GM08714 (cell line): Measurements from ENCODE around the gene JAK3.

Experiments
- H3K4me3 ChIP-seq: fragments of 200-500 bp; sonication (Bioruptor generic); 2 replicates; pipeline ENCODE4 v1.5.1; 2014; ENCODE audit warnings: mild to moderate bottlenecking, low read length, inconsistent platforms
- ZNF274 ChIP-seq: IDR thresholded peaks from 2 replicates; pipeline ENCODE4 v1.6.1; 2012; ENCODE audit warnings: mild to moderate bottlenecking, low read depth, low read length

The JAK3 gene

GRCh38 chr19:17871878-17872250 is 24.1 kb upstream of the JAK3 start, which contains the start of gene SLC5A5:
Gene SLC5A5, plus strand, starts transcription at chr19:17871945. Its CDS starts 375 bp downstream, at chr19:17872320.
- TF ChIP-seq ZNF274: no peak

GRCh38 chr19:17871032-17871877 is 23.5 kb upstream of the JAK3 start:
- no peak for TF ChIP-seq ZNF274

More at GRCh38 chr19:17871878-17872250, 24.1 kb upstream of the JAK3 start, which contains the start of gene SLC5A5:
- H3K4me3 ChIP-seq: no peak within 1 kb of the TSS

GRCh38 chr19:17869114-17869608 is 21.4 kb upstream of the JAK3 start:
- H3K4me3 ChIP-seq: no peak overlapping the region
- no peak for TF ChIP-seq ZNF274

More at GRCh38 chr19:17871032-17871877, 23.5 kb upstream of the JAK3 start:
- no peak overlapping the region for H3K4me3 ChIP-seq

GRCh38 chr19:17868669-17869068 is 20.9 kb upstream of the JAK3 start:
- TF ChIP-seq ZNF274: no peak
- no peak overlapping the region for H3K4me3 ChIP-seq

GRCh38 chr19:17866964-17867486 is 19.2 kb upstream of the JAK3 start:
- no peak for TF ChIP-seq ZNF274
- no peak overlapping the region for H3K4me3 ChIP-seq

- TF ChIP-seq ZNF274: no peak
- no peak overlapping the region for H3K4me3 ChIP-seq
Measured at GRCh38 chr19:17866312-17866963, 18.7 kb upstream of the JAK3 start.

- no peak overlapping the region for H3K4me3 ChIP-seq
- TF ChIP-seq ZNF274: no peak
Measured at GRCh38 chr19:17865364-17866311, 17.9 kb upstream of the JAK3 start.

- TF ChIP-seq ZNF274: no peak
Measured at GRCh38 chr19:17863520-17864182, 15.9 kb upstream of the JAK3 start.

GRCh38 chr19:17862711-17863519 is 15.1 kb upstream of the JAK3 start:
- H3K4me3 ChIP-seq: no peak overlapping the region
- TF ChIP-seq ZNF274: no peak

More at GRCh38 chr19:17863520-17864182, 15.9 kb upstream of the JAK3 start:
- no peak overlapping the region for H3K4me3 ChIP-seq

- peak overlapping the region; percentile 80; the same call in 1 of the 2 replicates for H3K4me3 ChIP-seq
- no peak for TF ChIP-seq ZNF274
Measured at GRCh38 chr19:17861542-17862402, 14.0 kb upstream of the JAK3 start.

- TF ChIP-seq ZNF274: no peak
- peak overlapping the region; percentile 80 for H3K4me3 ChIP-seq
Measured at GRCh38 chr19:17860993-17861360, 13.2 kb upstream of the JAK3 start.
